Common myeloid progenitor, CD34-positive (primary cell): Measurements from ENCODE around the gene MAGI2.

Experiments used
- CTCF ChIA-PET: fragments of 350-600 bp; sonication (Branson Sonifier 250); formaldehyde crosslinking; loops from one replicate; lab custom pipeline; 2021; ENCODE audit warnings: antibody characterized with exemption; lab: Charles Lee
- POLR2A ChIA-PET: fragments of 350-600 bp; sonication (Branson Sonifier 250); formaldehyde crosslinking; loops from one replicate; lab custom pipeline; 2021; ENCODE audit warnings: antibody characterized with exemption; lab: Charles Lee
- DNase-seq, 3 donors: peaks; one replicate each; pipeline versions ENCODE4 v3.0.0 to v3.0.0-alpha.2; 2013
- H3K27ac ChIP-seq, 2 experiments: 1 replicate in 1 of 2; 2 replicates in 1 of 2; pipeline ENCODE4 v1.7.0; 2013; ENCODE audit warnings: inconsistent platforms in 2 of 2, low read length in 2 of 2, mild to moderate bottlenecking in 2 of 2, low read depth in 1 of 2, moderate library complexity in 1 of 2; ENCODE audit not compliant: severe bottlenecking in 2 of 2, insufficient read depth in 1 of 2, poor library complexity in 1 of 2
- H3K27me3 ChIP-seq, 5 experiments: replicated peaks in 2 of 5; 1 replicate in 3 of 5; 2 replicates in 2 of 5; pipeline versions ENCODE4 v1.6.1 to v1.7.0; 2013; ENCODE audit warnings: low read length in 4 of 5, mild to moderate bottlenecking in 2 of 5, moderate library complexity in 2 of 5, inconsistent platforms in 1 of 5; ENCODE audit not compliant: insufficient read depth in 5 of 5, control insufficient read depth in 4 of 5
- H3K36me3 ChIP-seq, 4 experiments: 1 replicate in 2 of 4; 2 replicates in 2 of 4; pipeline versions ENCODE4 v1.6.1 to v1.7.0; 2013; ENCODE audit warnings: low read length in 3 of 4, control low read depth in 1 of 4, mild to moderate bottlenecking in 1 of 4; ENCODE audit not compliant: control insufficient read depth in 4 of 4, insufficient read depth in 4 of 4
- H3K4me1 ChIP-seq, 4 experiments: 1 replicate in 3 of 4; 2 replicates in 1 of 4; pipeline versions ENCODE4 v1.6.1 to v1.7.1; 2013; ENCODE audit warnings: low read length in 3 of 4, mild to moderate bottlenecking in 3 of 4, control low read depth in 1 of 4, inconsistent platforms in 1 of 4, moderate library complexity in 1 of 4; ENCODE audit not compliant: control insufficient read depth in 4 of 4, insufficient read depth in 4 of 4; ENCODE audit errors: control extremely low read depth in 1 of 4
- H3K4me3 ChIP-seq, 7 experiments: 1 replicate in 4 of 7; 2 replicates in 3 of 7; pipeline versions ENCODE4 v1.5.1 to v1.7.0; 2013; ENCODE audit warnings: mild to moderate bottlenecking in 7 of 7, low read length in 6 of 7, moderate library complexity in 6 of 7, inconsistent platforms in 2 of 7, low read depth in 2 of 7, control low read depth in 1 of 7; ENCODE audit not compliant: insufficient read depth in 4 of 7, control insufficient read depth in 1 of 7; ENCODE audit errors: extremely low read depth in 1 of 7
- H3K9me3 ChIP-seq, 5 experiments: 1 replicate in 4 of 5; 2 replicates in 1 of 5; pipeline versions ENCODE4 v1.6.1 to v1.7.1; 2013; ENCODE audit warnings: low read length in 4 of 5, mild to moderate bottlenecking in 2 of 5, inconsistent platforms in 1 of 5, low read depth in 1 of 5, moderate library complexity in 1 of 5; ENCODE audit not compliant: control insufficient read depth in 4 of 5, insufficient read depth in 2 of 5; ENCODE audit errors: control extremely low read depth in 1 of 5
- WGBS: methylation state at CpG from one replicate; pipeline ENCODE4 v1.1.5; 2013; ENCODE audit not compliant: insufficient coverage; 5-methylcytosine and 5-hydroxymethylcytosine counted together

Gene MAGI2

DNA sequence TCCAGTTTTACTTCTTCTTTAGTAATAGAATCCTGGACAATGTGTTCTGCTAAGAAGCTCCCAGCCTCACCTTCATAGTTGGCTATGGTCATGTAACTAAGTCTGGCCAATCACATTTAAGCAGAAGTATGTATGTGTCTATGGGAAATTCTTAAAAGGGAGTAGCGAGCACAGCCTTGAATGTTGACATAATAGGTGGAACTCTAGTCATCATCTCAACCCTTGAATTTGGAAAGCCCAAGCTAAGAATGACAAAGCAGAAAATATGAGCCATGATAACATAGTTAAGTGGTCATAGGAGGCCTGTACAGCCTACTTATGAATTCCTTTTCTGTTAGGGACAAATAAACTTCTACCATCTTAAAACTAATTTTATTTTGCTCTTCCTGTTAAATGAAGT is 134.1 kb downstream of the MAGI2 start:
- H3K4me1 ChIP-seq: no peaks in the 10 kb centered on the region
- CTCF ChIA-PET: no interaction called here
- no peaks in the 10 kb centered on the region for H3K36me3 ChIP-seq
- no peak overlapping the region for H3K4me3 ChIP-seq
- H3K27me3 ChIP-seq: no peaks in the 10 kb centered on the region
- 100% methylated on average over 1 of the region's 1 CpG for WGBS
- no peaks in the 10 kb centered on the region for H3K9me3 ChIP-seq
- POLR2A ChIA-PET: no interaction called here
- DNase-seq: no peak
- H3K27ac ChIP-seq: no peak overlapping the region

DNA sequence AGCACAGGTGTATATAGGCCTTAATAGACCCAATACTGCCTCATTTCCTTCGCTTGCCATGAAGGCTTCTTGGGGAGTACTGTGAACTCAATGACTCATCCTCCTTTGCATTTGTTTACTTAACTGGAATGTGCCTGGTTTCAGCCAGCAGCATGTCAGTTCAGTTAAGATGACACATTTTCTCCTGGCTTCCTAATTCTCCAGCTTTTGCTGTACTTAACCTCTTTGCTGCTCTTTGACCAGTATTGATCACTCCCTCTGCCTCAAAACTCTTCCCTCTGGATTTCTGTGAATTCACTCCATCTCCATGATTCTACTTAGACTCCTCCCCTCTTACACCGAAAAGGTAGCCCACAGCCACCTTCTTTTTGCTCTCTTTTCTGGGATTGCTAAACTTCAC is 135.7 kb downstream of the MAGI2 start:
- Histone ChIP-seq H3K27ac (no peak overlapping the region), H3K4me3 (no peak overlapping the region), H3K9me3 (no peaks in the 10 kb centered on the region), H3K36me3 (no peaks in the 10 kb centered on the region), H3K4me1 (no peaks in the 10 kb centered on the region), H3K27me3 (no peaks in the 10 kb centered on the region)
- WGBS: 100% methylated on average over 2 of the region's 2 CpGs
- ChIA-PET POLR2A (no interaction called here), CTCF (interaction anchor here (0.7 kb wide), 1 partner anchor 401 kb away, joined by 3 read pairs; no protein-coding TSS in a partner anchor)
- no peak for DNase-seq

DNA sequence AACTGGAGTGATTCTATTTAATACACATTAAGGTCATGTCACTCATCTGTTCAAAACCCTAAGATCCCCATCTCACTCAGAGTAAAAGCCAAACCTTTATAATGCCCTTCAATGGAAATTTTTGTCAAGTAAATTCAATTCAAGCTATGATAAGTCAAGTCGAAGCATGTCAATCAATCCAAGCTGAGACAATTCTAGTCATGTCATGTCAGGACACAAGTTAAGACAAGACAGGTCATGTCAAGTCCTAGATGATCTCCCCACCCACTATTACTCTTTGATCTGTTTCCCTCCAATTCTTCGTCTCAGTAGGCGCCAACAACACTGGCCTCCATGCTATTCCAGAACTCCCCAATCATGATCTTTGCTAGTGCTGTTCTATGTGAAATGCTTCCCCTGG is 141.4 kb downstream of the MAGI2 start:
- WGBS: 100% methylated on average over 3 of the region's 3 CpGs

GRCh38 chr7:79308192-79308591 is 145.3 kb downstream of the MAGI2 start:
- CTCF ChIA-PET: interaction anchor here (0.9 to 2.5 kb wide), 2 partner anchors 10 to 15 kb away, joined by 3 to 6 read pairs; no protein-coding TSS in a partner anchor
- no peak overlapping the region for H3K27ac ChIP-seq
- 95% methylated on average over 4 of the region's 4 CpGs for WGBS

More for the DNA sequence above, 141.4 kb downstream of the MAGI2 start:
- Histone ChIP-seq H3K4me1 (no peaks in the 10 kb centered on the region), H3K4me3 (no peak overlapping the region), H3K27me3 (no peaks in the 10 kb centered on the region), H3K9me3 (no peaks in the 10 kb centered on the region), H3K27ac (no peak overlapping the region), H3K36me3 (no peaks in the 10 kb centered on the region)
- CTCF ChIA-PET: interaction anchor here (1.0 kb wide), 1 partner anchor 15 kb away, joined by 3 read pairs; no protein-coding TSS in a partner anchor
- POLR2A ChIA-PET: no interaction called here
- no peak for DNase-seq

GRCh38 chr7:79307376-79307775 is 146.1 kb downstream of the MAGI2 start:
- DNase-seq: no peak
- H3K9me3 ChIP-seq: no peaks in the 10 kb centered on the region
- H3K36me3 ChIP-seq: no peaks in the 10 kb centered on the region
- no peaks in the 10 kb centered on the region for H3K4me1 ChIP-seq
- no peaks in the 10 kb centered on the region for H3K27me3 ChIP-seq
- H3K4me3 ChIP-seq: no peak overlapping the region
- WGBS: 100% methylated on average over 1 of the region's 3 CpGs
- ChIA-PET POLR2A (no interaction called here), CTCF (interaction anchor here (0.9 to 2.5 kb wide), 3 partner anchors 10 to 35 kb away, joined by 3 to 6 read pairs (median 3); no protein-coding TSS in a partner anchor)
- H3K27ac ChIP-seq: no peak overlapping the region

More at GRCh38 chr7:79308192-79308591, 145.3 kb downstream of the MAGI2 start:
- no peak for DNase-seq
- no peaks in the 10 kb centered on the region for H3K36me3 ChIP-seq
- H3K9me3 ChIP-seq: no peaks in the 10 kb centered on the region
- no peaks in the 10 kb centered on the region for H3K4me1 ChIP-seq
- POLR2A ChIA-PET: no interaction called here
- no peak overlapping the region for H3K4me3 ChIP-seq
- no peaks in the 10 kb centered on the region for H3K27me3 ChIP-seq

GRCh38 chr7:79304711-79305110 is 148.8 kb downstream of the MAGI2 start:
- Histone ChIP-seq H3K36me3 (no peaks in the 10 kb centered on the region), H3K4me1 (no peaks in the 10 kb centered on the region), H3K27me3 (no peaks in the 10 kb centered on the region), H3K27ac (no peak overlapping the region), H3K4me3 (no peak overlapping the region), H3K9me3 (no peaks in the 10 kb centered on the region)
- POLR2A ChIA-PET: no interaction called here
- CTCF ChIA-PET: no interaction called here
- no peak for DNase-seq
- WGBS: no CpG with 5 or more reads among the region's 2 CpGs

GRCh38 chr7:79302293-79302692 is 151.2 kb downstream of the MAGI2 start:
- no peak for DNase-seq
- 92% methylated on average over 1 of the region's 1 CpG for WGBS
- POLR2A ChIA-PET: no interaction called here
- CTCF ChIA-PET: interaction anchor here (1.3 kb wide), 1 partner anchor 9 kb away, joined by 7 read pairs; no protein-coding TSS in a partner anchor
- Histone ChIP-seq H3K9me3 (no peaks in the 10 kb centered on the region), H3K4me1 (no peaks in the 10 kb centered on the region), H3K27me3 (no peaks in the 10 kb centered on the region), H3K36me3 (no peaks in the 10 kb centered on the region), H3K4me3 (no peak overlapping the region), H3K27ac (no peak overlapping the region)
